Central memory CD4-positive, alpha-beta T cell (primary cell): Measurements from ENCODE around the gene SYDE1.

Experiments used
- DNase-seq: peaks from one replicate; pipeline ENCODE4 v3.0.0; 2022

SYDE1 gene

DNA sequence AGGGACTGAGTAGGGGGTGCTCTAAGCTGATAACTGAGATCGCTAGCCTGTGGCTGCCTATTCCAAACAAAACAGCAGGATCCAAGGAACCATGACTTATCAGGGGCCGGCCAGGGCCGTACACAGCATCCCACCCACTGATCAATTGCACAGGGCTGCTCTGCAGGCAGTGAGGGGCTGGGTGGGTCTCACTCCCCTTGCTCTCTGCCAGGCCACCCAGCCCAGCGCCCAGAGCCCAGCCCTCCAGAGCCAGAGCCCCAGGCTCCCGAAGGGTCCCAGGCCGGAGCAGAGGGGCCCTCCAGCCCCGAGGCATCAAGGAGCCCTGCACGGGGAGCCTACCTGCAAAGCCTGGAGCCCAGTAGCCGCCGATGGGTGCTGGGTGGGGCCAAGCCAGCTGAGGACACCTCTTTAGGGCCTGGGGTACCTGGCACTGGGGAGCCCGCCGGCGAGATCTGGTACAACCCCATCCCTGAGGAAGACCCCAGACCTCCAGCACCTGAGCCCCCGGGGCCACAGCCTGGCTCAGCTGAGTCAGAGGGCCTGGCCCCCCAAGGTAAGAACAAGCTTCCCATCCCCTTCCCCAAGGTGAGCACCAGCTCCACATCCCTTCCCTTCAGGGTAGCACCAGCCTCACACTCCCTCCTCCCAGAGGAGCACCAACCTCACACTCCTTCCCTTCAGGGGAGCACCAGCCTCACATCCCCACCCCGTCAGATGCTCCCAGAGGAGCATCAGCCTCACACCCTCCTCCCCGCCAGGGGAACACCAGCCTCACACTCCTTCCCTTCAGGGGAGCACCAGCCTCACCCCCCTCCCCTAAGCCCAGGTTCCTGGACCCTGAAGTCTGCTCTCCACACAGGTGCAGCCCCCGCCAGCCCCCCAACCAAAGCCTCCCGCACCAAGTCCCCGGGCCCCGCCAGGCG is 1.9 kb downstream of the SYDE1 start:
- DNase-seq, result no peak

DNA sequence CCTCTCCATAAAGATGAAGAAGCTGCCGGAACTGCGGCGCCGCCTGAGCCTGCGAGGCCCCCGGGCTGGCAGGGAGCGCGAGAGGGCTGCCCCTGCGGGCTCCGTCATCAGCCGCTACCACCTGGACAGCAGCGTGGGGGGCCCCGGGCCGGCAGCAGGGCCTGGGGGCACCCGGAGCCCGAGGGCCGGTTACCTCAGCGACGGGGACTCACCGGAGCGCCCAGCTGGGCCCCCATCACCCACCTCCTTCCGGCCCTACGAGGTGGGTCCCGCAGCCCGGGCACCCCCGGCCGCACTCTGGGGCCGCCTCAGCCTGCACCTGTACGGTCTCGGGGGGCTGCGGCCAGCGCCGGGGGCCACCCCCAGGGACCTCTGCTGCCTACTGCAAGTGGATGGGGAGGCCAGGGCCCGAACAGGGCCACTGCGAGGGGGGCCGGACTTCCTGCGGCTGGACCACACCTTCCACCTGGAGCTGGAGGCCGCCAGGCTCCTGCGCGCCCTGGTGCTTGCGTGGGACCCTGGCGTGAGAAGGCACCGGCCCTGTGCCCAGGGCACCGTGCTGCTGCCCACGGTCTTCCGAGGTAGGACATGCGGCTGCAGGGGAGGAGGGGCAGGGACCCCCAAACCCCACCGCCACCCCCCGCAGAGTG is 2.7 kb downstream of the SYDE1 start:
- no peak for DNase-seq

DNA sequence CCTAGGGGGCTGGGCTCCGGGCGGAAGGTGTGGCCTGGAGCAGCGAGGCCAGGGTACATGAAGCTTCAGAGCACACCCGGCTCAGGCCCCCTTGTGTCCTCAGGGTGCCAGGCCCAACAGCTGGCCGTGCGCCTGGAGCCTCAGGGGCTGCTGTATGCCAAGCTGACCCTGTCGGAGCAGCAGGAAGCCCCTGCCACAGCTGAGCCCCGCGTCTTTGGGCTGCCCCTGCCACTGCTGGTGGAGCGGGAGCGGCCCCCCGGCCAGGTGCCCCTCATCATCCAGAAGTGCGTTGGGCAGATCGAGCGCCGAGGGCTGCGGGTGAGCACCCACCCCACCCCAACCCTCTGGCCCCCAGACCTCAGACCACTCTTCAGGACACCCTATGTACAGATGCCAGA is 3.2 kb downstream of the SYDE1 start:
- no peak for DNase-seq

DNA sequence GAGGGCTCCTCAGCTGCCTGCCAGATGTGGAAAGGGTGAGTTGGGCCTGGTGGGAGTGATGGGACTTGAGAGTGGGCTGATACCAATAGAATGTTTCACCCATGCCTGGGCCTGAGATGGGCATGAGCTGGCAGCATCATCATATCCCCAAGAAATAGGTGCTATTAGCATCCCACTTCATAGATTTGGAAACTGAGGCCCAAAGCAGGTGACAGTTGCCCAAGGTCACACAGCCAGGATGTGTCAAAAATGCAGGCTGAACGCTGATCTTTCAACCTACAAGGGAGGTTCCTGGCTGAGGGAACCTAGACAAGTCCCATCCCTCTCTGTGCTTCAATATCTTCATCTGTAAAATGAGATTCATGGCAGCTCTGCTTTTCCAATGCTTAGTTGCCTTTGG is 4.6 kb downstream of the SYDE1 start:
- DNase-seq, result no peak

- no peak for DNase-seq
Observed at GRCh38 chr19:15112385-15112784, 5.2 kb downstream of the SYDE1 start.

- DNase-seq, result no peak
Observed at GRCh38 chr19:15113245-15114152, 6.3 kb downstream of the SYDE1 start.

DNA sequence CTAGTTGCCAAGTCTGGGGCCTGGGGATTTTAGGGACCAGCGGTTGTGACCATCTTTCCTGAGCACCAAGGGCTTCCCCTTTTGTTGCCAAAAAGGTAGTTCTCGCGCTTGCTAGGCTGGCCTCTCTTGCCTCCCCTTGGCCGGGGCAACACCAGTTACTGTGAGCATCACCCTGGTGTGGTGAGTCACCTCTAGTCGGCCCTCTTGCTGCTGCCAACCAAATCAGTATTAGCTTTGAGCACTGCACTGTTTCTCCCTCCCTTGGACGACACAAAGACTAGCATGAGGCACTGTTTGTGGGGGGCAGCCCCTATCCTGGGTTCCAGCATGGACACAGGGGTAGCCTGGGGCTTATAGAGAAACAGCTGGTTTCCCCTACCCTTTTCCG is 6.9 kb downstream of the SYDE1 start:
- no peak for DNase-seq

- DNase-seq, result no peak
Observed at GRCh38 chr19:15115080-15115479, 7.9 kb downstream of the SYDE1 start.

- DNase-seq, result no peak
Observed at GRCh38 chr19:15115762-15116615, 8.8 kb downstream of the SYDE1 start.

- no peak for DNase-seq
Observed at GRCh38 chr19:15116856-15117255, 9.7 kb downstream of the SYDE1 start.

GRCh38 chr19:15118248-15118647 is 11.0 kb downstream of the SYDE1 start:
- no peak for DNase-seq

- DNase-seq, result no peak
Observed at GRCh38 chr19:15118789-15119494, 11.7 kb downstream of the SYDE1 start.

DNA sequence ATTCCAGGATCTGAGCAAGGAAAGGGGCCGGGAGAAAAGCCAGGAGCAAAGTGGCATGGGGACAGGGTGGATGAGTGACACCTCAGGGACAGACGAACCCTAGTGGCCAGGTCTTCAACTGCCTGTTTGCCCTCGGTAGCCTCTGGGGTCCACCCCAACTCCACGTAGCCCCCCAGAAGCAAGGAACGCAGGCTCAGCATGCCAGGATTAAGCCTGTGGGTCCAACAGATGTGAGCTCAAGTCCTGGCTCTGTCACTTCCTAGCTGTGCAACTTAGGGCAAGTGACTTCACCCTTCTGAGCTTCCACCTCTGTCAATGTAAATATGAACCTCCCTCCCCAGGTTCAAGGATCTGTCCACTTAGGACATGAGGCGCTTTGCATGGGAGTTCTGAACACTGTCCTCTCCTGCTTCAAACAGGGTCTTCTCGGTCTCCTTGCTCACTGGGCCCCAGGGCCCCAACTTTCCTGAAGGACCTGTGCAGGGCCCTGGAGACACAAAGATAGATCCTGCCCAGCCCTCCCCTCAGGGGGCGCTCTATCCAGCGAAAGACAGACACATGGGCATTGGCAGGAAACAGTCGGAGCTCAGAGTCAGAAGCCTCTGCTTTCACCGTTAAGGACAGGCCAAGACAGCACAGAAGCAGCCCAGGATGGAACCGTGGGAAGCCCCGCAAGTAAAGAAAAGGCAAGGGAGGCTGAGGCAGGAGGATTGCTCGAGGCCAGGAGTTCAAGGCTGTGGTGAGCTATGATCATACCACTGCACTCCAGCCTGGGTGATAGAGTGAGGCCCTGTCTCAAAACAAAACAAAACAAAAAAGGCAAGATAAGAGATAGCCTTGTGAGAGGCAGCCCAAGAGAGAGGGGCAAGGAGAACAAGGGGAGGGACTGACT is 13.2 kb downstream of the SYDE1 start:
- DNase-seq, result no peak

DNA sequence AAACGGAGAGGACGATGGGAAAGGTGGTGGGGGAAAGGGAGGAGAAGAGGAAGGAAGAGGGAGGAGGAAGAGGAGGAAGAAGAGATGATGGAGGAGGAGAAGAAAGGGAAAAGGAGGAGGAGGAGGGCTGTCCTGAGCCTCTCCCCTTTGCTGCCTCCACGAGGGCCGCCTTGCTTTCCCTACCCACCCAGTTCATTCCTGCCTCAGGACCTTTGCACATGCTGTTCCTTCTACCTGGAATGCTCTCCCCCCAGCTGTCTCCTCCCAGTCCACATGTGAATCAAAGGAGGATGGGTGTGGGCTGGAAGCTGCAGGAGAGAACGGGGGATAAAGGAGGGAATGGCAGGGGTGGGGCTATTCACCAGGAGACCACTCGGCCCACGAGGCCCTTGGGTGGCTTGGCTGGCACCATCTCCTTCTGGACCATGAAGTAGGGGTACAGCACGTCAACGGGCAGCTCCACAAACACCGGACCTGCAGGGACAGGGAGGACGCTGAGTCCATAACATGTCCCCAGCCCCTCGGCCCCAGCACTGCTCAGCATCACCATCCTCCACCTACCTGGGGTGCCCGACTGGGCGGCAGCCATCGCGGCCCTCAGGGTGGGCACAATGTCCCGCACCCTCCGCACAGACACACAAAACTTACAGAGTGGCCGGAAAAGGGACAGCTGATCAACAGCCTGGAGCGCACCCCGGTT is 15.3 kb downstream of the SYDE1 start:
- DNase-seq, result no peak

GRCh38 chr19:15123031-15123890 is 16.1 kb downstream of the SYDE1 start:
- no peak for DNase-seq

GRCh38 chr19:15123900-15124299 is 16.7 kb downstream of the SYDE1 start:
- DNase-seq, result no peak

DNA sequence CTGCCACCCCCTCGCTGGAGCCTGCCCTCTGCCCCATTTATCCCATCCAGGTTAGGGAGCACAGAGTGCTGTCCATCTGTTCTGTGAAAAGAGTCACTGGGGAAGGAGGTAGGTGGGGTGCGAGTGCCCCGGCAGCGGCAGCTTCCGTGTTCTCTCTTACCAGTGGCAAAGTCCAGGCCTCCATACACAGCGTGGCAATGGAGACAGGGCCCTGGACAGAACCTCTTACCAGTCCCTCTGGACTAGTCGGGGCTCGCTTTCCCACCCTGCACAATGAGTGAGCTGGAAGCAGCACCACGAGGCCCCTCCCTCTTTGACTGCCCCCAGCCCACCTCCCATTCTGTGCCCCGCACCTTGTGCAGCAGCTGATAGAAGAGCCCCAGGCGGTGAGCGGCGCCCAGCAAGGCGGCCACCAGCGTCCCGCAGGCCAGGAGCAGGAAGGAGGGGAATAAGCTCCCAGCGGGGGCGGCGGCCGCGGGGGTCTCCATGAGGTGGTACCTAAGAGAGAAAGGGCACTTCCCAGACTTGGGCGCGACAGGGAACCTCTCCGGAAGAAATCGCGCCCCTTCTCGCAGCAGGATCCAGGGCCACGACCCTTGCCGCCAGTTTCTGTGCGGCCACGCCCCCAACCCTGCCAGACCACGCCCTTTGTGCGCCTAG is 17.5 kb downstream of the SYDE1 start:
- DNase-seq, result peak; percentile 6
